IPS-NIHi7 (cell line): Measurements from ENCODE around the gene ZNF467.
A peak's percentile ranks its signal among the peaks of the same experiment; 100 is the strongest.

Experiments used
- DNase-seq: peaks from one replicate; pipeline ENCODE4 v3.0.0; 2012; ENCODE audit warnings: mixed read lengths; ENCODE audit errors: extremely low spot score

The ZNF467 gene

DNA sequence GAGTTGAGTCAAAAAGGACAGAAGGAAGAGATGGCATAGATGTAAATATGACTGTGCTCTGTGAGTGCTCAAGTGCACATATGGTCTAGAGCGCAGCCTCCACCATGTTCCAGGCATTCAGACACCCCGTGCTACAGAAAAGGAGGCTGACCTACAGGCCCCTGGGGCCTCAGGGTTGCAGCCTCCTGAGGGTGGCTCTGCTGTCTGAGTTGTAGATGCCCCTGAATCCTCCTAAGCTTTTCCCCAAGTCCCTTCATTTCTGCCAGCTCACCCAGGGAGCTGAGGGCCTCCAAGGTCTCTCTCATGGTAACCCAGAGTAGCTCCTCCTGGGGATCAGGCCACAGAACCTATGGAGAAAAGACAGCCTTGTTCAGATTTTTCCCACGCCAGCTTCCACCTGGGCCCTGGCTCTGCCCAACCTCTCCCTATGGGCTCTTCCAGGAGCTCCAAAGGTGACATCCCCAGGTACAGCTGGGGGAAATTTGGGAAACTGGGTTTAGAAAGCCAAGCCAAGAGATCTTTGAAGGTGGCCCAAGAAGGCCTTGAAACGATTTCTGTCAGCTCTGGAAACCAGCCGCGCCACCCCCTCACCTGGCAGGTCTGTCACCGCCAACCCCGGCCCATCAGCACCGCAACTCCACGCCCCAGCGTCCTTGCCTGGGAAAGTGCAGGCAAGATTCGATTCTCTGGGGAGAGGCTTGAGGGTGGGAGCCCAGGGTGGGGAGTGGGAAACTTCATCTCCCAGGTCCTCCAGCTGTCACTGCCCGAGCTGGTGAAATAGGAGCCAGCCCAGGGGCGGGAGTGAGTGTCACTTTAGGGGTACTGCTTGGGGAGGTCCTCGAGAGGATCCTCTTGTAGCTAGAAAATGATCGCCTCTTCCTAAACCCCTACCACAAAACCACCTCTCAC, 2.4 kb downstream of the ZNF467 start:
- DNase-seq: no peak

GRCh38 chr7:149769915-149770314, 3.5 kb downstream of the ZNF467 start:
- no peak for DNase-seq

- DNase-seq: no peak
Measured at GRCh38 chr7:149768931-149769330, 4.5 kb downstream of the ZNF467 start.

DNA sequence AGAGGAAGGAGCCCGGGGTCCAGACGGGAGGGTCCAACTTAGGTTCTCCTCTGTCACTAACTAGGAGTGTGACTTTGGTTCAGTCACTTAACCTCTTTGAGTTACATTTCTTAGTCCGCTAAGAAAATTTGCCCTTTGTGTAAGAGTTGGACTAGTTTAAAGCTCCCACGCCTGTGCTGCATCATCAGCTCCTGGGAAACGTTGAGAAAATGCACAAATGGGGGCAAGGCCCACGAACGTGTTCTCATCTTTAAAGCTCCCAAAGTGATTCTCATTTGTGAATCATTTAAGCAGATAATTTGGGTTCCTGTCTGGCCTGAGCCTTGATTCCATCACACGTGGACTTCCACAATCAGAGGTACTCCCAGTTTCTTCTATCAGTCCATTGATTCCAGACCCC, 6.3 kb downstream of the ZNF467 start:
- no peak for DNase-seq

- DNase-seq: no peak
Measured at GRCh38 chr7:149766135-149766675, 7.2 kb downstream of the ZNF467 start.

DNA sequence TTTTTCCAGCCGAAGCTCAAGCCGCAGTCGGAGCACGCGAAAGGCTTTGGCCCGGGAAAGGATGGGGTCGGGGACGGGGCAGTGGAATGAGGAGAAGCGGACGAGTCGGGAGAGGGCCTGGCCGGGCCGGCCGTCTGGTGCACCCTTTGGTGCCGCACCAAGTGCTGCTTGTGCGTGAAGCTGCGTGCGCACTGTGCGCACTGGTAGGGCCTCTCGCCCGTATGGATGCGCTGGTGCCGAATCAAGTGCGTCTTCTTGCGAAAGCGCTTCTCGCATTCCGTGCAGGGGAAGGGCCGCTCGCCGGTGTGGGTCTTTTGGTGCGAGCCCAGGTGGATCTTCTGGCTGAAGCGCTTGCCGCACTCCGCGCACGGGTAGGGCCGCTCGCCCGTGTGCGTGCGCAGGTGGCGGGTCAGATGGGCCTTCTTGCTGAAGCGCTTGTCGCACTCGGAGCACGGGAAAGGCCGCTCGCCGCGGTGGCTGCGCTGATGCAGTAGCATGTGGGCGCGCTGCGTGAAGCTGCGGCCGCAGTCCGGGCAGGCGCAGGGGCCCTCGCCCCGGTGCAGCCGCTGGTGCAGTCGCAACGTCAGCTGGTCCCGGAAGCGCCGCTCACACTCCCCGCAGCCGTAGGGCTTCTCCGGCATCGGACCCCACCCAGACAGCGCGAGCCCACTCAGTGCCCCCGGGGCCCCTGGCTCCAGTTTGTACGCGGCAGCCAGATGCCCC, 7.8 kb downstream of the ZNF467 start:
- peak; percentile 32 for DNase-seq

GRCh38 chr7:149764481-149765398, 8.6 kb downstream of the ZNF467 start:
- DNase-seq: peak; percentile 80

DNA sequence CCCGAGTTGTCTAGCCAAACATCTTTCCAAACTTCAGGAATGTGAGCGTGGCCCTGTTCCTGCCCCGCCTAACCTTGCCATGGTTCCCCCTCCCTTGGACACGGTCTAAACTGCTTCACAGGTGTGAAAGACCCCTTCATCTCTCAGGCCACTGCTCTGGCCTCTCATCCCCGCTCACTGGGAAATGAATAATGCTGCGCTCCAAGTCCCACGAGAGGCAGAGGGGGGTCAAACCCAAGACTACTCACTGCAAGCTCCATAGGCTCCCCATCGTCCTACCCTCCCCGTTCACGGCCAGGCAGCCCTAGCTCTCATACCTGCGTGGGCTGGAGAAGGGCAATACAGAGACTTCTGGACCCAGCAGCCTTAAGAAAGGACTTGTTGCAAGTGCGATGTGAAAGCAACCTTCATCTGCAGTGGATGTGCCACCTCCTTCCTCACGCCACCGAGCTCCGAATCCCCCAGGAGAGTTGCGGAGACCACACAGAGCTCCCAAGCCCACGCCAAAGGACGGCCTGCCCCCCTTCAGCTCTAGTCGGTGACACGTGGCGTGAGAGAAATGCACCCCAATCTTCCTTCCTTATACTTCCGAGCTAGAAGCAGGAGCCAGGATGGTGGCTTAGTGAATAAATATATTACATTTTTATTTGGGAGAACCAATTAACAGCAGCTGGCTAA, 9.7 kb downstream of the ZNF467 start:
- no peak for DNase-seq

DNA sequence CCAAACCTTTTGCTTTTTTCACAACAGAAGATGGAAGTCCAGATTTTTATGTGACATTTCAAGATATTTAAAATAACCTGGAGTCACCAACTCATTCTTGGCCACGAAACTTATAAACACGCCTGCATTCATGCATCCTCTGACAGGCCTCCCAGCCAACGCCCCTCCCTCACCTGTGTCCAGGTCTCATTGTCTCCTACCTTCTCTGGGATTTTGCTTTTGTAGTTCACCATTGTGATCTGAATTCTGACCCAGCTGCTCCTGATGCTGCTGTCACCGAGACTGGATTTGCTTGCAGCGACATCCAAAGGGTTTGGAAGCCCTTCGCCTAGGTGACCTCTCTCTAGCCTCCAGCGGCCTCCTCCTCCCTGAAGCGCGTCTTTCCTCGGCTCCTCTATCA, 10.8 kb downstream of the ZNF467 start:
- DNase-seq: no peak

- no peak for DNase-seq
Measured at GRCh38 chr7:149762089-149762488, 11.3 kb downstream of the ZNF467 start.

- no peak for DNase-seq
Measured at GRCh38 chr7:149761307-149761706, 12.1 kb downstream of the ZNF467 start.

- no peak for DNase-seq
Measured at GRCh38 chr7:149760538-149760937, 12.8 kb downstream of the ZNF467 start.

DNA sequence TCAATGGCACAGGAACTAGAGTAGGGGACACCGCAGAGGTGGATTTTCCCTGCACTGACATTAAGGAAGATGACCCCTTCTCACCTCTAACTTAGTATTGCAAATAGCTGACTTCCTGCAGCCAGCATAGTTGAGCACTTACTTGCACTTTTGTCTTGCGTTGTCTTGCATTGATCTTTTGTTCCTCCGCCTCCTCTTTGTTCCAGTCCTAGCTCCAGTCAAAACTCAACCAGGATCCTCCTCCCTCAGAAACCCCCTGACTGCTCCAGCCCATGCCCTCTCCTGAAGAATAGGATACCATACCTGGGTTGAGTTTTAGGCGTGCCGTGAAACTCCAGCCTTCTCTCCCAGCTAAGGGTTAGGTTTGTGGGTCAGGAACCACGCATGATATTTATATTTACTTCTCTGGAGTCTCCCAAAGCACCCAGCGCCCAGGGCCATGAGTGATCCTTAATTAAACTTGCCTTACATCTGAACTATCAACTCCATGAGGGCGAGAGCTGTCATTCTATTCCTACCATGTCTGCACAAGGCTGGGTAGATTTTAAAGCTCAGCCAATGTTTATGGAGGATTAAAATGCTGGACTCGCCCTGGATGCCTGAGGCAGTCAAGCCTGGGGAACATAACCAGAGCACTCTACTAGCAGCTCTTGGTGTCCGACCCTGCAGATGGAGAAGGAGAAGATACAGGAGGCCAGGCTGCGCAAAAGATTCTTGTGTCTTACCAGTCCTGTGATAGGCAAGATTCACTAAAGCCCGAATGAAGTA, 14.1 kb downstream of the ZNF467 start:
- DNase-seq: no peak

DNA sequence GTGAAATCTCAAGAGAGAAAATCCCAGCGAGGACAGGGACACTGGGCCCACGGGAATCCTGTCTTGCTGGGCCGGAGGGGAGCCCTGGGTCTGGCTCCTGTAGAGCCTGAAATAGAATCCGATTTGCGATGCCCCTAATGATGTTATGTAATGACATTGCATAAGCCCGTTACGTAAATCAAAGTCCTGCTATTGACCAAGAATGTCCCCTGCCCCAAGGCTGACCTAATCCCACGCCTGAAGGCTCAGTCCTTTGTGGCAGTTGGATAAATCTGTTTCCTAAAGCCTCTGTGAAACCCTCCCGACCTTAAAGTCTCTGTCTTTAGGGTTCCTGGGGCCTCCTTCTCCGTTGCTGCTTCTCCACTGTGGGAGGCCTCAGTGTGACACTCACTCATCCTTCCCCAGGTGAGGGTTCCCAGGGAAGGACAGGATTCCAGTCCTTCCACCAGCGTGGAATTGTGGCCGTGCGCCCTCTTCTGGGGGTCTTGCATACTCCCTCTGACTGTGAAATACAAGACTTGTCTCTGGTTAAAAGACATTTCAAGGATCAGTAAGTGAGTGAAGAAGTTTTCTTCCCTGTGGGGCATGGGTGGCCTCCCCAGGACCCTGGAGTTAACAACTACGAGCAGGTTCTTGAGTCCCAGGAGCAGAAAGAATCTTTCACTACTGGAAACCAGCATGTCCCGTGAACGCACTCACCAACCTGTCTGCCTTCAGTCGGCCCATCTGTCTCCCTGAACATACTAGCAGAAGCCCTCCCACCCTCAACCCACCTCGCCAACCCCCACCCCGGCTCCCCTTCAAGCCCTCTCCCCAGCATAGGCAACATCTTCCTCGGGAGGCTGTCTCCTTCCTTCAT, 19.8 kb downstream of the ZNF467 start:
- DNase-seq: peak; percentile 60

- DNase-seq: no peak
Measured at GRCh38 chr7:149752646-149753045, 20.7 kb downstream of the ZNF467 start.

- DNase-seq: no peak
Measured at GRCh38 chr7:149751043-149751775, 22.2 kb downstream of the ZNF467 start.

DNA sequence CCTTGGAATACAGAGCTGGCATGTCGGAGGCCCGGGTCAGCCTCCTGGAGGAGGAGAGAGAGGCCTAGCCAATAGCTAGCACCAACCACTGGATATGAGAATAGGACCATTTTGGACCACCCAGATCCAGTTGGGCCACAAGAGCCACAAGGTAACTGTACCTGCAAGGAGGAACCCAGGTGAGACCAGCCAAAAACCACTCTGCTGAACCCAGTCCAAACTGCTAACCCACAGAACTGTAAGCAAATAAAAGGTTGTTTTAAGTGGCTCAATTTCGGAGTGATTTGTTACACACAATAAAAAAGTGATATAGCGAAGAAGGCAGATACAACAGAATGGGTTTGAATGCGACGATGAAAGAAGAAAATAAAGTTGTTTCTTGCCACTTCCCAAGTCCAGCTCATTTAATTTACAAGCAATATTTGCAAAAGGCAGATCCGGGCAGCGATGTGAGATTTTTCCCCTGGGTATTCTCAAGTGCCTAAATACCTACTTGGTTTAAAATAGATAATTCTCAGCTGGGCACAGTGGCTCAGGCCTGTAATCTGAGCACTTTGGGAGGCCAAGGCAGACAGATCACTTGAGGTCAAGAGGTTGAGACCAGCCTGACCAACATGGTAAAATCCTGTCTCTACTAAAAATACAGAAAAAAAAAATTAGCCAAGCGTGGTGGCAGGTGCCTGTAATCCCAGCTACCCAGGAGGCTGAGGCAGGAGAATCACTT, 23.1 kb downstream of the ZNF467 start:
- no peak for DNase-seq
